Subcutaneous abdominal adipose tissue (tissue), 5 donors: Measurements from ENCODE around the gene PDE7B.

Source experiments
- H3K27ac ChIP-seq: one replicate; pipeline ENCODE4 v1.7.0; 2013; ENCODE audit warnings: low read depth, mild to moderate bottlenecking, inconsistent platforms, low read length, moderate library complexity
- H3K27me3 ChIP-seq, 5 donors: one replicate each; pipeline ENCODE4 v1.7.0; 2013; ENCODE audit warnings: low read length in 5 of 5, inconsistent platforms in 1 of 5; ENCODE audit not compliant: control insufficient read depth in 5 of 5, insufficient read depth in 4 of 5
- H3K36me3 ChIP-seq, 5 donors: one replicate each; pipeline ENCODE4 v1.7.0; 2013; ENCODE audit warnings: low read length in 5 of 5; ENCODE audit not compliant: control insufficient read depth in 5 of 5, insufficient read depth in 5 of 5
- H3K4me1 ChIP-seq, 5 donors: one replicate each; pipeline ENCODE4 v1.7.0; 2013; ENCODE audit warnings: low read length in 5 of 5, mild to moderate bottlenecking in 3 of 5, moderate library complexity in 1 of 5; ENCODE audit not compliant: control insufficient read depth in 5 of 5, insufficient read depth in 5 of 5
- H3K4me3 ChIP-seq, 5 donors: one replicate each; pipeline ENCODE4 v1.7.0; 2013; ENCODE audit warnings: low read length in 5 of 5, low read depth in 1 of 5
- H3K9ac ChIP-seq, 5 donors: one replicate each; pipeline ENCODE4 v1.7.0; 2013; ENCODE audit warnings: low read length in 5 of 5, mild to moderate bottlenecking in 4 of 5, moderate library complexity in 3 of 5
- H3K9me3 ChIP-seq, 5 donors: one replicate each; pipeline ENCODE4 v1.7.0; 2013; ENCODE audit warnings: low read length in 5 of 5; ENCODE audit not compliant: control insufficient read depth in 5 of 5
- donor health status: healthy.
- donor health status: healthy.
- donor health status: healthy.
- donor health status: healthy.
- donor health status: healthy.

The PDE7B gene

DNA sequence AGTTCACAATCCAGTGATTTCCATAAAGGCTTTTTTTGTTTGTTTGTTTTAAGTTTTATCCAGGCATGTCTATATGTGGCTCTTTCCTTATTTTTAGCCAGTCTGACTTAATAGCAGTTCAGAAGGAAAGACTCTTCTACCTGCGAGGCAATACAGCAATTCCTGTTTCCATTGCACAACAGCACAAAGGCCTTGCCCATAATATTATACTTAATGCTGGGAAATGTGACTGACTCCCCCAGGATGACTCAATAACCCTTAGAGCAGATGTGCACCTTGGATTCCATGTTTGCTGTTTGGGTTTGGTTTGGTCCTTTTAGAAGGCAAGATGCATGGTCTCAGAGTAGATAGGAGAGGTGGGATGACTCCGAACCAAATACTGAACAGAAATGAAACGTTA is 214.5 kb downstream of the PDE7B start:
- Histone ChIP-seq H3K27ac (no peak overlapping the region), H3K36me3 (no peaks in the 10 kb centered on the region), H3K9me3 (no peaks in the 10 kb centered on the region), H3K9ac (no peak overlapping the region), H3K27me3 (no peaks in the 10 kb centered on the region), H3K4me3 (no peak overlapping the region), H3K4me1 (peaks cover 0 to 18% (median 0%) of the 10 kb centered on the region in 5 donors)

DNA sequence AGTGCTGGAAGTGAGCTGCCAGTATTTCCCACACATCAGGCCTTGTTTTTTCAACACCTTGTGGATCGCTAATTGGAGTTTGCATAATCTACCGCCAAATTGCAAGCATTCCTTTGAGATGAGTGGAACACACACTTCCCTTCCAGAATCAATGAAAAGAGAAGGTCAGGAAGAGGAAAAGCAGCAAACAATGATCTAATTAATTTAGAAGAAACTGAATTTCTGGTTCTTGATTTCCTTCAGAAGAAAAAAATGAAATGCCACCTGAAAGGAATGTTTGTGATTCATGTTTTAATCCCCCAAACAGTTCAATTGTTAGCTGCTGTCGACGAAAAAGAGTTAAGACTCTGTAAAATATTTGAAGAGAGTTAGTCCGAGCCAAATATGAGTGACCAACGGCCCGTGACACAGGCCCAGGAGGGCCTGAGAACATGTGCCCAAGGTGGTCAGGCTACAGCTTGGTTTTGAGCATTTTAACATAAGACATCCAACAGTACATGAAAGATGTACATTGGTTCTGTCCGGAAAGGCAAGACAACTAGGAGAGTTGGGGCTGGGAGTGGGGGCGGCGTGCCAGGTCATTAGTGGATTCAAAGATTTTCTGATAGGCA is 216.3 kb downstream of the PDE7B start:
- Histone ChIP-seq H3K9me3 (no peaks in the 10 kb centered on the region), H3K27me3 (no peaks in the 10 kb centered on the region), H3K36me3 (no peaks in the 10 kb centered on the region), H3K4me3 (no peak overlapping the region), H3K27ac (peak overlapping the region; percentile 63), H3K4me1 (peaks cover 0 to 18% (median 0%) of the 10 kb centered on the region in 5 donors), H3K9ac (no peak overlapping the region)

DNA sequence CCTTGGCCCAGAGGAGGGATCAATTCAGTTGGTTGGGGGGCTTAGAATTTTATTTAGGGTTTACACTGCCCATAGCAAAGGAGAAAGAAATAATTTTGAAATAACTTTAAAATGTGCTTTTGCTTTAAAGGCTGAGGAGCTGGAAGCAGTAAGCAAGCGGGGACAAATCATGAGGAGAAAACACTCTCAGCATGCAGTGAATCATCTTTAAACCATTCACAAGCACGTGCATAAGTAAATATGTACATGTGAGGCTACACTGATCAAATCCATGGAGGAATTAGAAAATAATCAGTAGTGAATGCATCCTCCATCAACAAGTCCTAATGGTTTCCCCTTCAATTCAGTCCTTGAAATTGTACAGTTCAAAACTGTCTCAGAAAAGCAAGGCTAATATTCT is 217.6 kb downstream of the PDE7B start:
- H3K27ac ChIP-seq, result no peak overlapping the region

DNA sequence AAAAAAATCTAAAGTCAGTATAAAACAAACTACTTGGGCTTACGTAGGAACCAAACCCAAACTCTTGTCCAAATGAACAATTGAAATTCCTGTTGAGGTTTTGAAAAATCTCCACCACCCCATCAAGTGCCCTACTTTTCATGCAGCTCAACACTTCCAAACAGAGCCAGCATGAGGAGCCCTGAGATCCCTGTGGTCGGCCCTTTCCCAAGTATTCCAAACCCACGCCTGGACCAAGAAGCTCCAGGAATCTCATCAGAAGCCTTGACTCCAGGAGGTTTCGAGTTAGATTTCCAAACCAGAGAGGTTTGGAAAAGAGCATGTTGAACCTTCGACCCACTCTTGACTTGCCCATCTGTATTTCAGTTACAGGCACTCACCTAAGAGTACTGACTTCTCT is 219.3 kb downstream of the PDE7B start:
- no peak overlapping the region for H3K9ac ChIP-seq
- H3K36me3 ChIP-seq, result no peaks in the 10 kb centered on the region
- peaks cover 0 to 18% (median 0%) of the 10 kb centered on the region in 5 donors for H3K4me1 ChIP-seq
- no peaks in the 10 kb centered on the region for H3K27me3 ChIP-seq
- no peaks in the 10 kb centered on the region for H3K9me3 ChIP-seq
- no peak overlapping the region for H3K4me3 ChIP-seq
- H3K27ac ChIP-seq, result no peak overlapping the region

More for the DNA sequence above, 217.6 kb downstream of the PDE7B start:
- Histone ChIP-seq H3K4me3 (no peak overlapping the region), H3K27me3 (no peaks in the 10 kb centered on the region), H3K9ac (no peak overlapping the region), H3K4me1 (peaks cover 0 to 18% (median 0%) of the 10 kb centered on the region in 5 donors), H3K9me3 (no peaks in the 10 kb centered on the region), H3K36me3 (no peaks in the 10 kb centered on the region)

DNA sequence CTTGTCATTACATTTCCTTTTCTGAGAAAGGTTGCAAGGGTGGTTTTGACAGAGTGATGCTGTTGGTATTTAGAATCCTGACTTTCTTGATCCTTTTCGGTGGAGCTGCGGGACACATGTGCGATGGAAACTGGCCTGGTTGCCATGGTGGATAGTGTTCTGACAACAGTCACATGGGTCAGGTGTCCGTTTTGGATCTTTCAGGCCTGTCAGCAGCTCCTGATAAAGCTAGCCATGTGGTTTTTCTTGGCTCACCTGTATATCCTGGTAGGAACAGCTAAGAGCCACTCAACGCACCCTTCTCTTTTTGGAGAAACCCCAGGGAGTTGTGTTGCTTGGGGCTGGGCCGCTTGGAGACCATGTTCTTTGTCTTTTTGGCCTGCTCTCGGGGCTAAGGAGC is 221.2 kb downstream of the PDE7B start:
- Histone ChIP-seq H3K9ac (no peak overlapping the region), H3K36me3 (no peaks in the 10 kb centered on the region), H3K4me1 (peaks cover 0 to 9% (median 0%) of the 10 kb centered on the region in 5 donors), H3K9me3 (no peaks in the 10 kb centered on the region), H3K27ac (no peak overlapping the region), H3K27me3 (no peaks in the 10 kb centered on the region), H3K4me3 (no peak overlapping the region)

DNA sequence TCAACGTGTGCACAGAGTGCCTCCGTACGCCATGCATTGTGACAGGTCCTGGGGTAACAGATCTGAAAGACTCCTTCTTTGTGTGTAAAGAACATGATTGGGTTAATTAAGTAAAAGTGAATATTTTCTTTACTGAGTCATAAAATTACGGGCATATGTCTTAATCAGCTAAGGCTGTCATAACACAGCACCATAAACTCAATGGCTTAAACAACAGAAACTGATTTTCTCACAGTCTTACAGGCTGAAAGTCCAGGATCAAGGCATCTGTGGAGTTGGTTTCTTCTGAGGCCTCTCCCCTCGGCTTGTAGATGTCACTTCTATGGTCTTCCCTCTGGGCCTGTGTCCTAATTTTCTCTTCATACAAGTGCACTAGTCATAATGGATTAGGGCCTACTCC is 221.7 kb downstream of the PDE7B start:
- H3K9me3 ChIP-seq, result no peaks in the 10 kb centered on the region
- no peak overlapping the region for H3K4me3 ChIP-seq
- H3K9ac ChIP-seq, result no peak overlapping the region
- H3K4me1 ChIP-seq, result peaks cover 0 to 8% (median 4%) of the 10 kb centered on the region in 5 donors
- H3K36me3 ChIP-seq, result no peaks in the 10 kb centered on the region
- H3K27ac ChIP-seq, result no peak overlapping the region
- no peaks in the 10 kb centered on the region for H3K27me3 ChIP-seq

DNA sequence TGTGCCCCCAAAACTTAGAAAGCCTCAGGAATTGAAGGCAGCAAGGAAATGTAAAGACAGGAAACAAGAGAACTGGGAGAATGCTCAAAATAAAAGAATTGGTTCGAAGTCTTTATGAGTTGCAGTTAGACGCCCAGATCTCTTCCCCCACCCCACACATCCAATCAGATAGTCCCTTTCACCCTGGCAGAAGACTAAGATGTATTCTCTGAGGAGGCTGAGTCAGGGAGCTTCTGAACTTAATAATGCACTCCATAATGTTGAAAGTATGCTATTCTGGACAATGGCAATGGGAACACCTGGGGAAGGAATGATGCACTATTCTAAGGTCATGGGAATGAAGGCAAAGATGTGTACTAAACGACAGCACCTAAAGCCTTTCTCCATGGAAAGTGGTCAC is 225.0 kb downstream of the PDE7B start:
- H3K27me3 ChIP-seq, result no peaks in the 10 kb centered on the region
- no peak overlapping the region for H3K27ac ChIP-seq
- peaks cover 0 to 4% (median 0%) of the 10 kb centered on the region in 5 donors for H3K4me1 ChIP-seq
- no peaks in the 10 kb centered on the region for H3K9me3 ChIP-seq
- no peak overlapping the region for H3K9ac ChIP-seq
- no peaks in the 10 kb centered on the region for H3K36me3 ChIP-seq
- no peak overlapping the region for H3K4me3 ChIP-seq

DNA sequence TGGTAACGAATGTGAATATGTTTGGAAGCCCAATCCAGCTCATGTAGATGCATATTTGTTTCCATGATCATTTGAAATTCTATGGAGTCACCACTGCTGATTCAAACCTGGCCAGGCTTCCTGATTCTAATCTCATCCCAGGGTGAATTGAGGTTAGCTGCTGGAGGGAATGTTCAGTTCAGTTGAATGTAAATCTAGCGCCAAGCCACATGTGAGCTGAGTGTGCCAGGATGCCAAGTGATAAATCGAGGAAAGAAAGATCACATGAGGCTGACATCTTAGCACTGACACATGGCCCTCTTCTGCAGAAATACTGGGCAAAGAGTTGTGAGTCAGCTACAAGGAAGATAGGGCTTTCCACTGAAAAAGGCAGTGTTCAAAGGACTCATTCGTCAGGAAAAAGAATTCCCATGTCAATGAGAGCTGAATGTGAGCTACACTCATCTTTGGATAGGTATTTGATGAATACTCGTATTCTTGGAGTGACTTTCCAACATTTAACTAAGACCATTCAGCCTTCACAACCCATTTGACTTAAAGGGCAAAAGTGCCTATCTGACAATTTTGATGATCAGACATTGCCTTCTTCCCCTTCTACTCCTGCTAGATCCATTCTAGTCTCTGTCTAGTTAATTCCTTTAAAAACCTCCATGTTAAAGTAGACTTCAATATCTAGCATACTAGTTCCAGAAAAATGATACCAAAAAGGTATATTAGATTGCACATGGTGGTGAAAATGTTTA is 226.5 kb downstream of the PDE7B start:
- no peak overlapping the region for H3K27ac ChIP-seq

DNA sequence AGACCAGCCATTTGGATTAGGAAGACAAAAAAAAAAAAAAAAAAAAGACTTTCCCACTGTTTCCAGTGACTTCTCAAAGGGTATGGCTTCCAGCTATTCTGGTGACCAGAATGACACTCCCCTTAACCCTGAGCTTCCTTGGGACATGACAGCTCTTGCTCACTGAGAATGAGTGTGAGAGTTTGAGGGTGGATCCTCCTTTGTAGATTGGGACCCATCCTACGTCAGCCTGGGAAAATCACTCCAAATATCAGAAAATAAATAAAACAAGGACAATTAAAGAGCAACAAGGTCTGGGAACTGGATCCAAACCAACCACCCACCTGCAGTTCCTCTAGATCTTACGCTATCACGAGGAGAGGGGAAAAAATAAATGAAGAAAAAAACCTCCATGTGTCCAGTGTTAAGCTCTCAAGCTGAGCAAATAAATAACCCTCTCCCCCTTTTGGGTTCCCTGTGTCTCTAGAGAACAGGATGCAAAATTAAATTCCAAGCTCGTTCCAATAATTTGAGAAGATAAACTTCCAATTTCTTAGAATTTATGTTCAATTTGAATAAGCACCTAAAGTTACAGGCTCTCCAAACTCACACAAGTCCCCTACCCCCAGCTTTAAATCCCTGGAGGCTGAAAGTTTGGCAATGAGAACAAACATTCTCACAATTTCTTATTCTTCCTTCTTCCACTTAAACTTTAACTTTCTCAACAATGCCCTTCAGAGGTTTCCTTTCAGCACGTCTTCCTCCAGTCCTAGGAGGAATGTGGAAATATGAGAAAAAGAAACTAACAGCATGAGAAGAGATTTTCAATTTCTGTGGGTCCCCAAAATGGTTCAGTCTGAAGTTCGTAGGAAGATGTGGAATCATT is 228.4 kb downstream of the PDE7B start:
- Histone ChIP-seq H3K4me3 (no peak overlapping the region), H3K27me3 (no peaks in the 10 kb centered on the region), H3K4me1 (peaks cover 0 to 4% (median 0%) of the 10 kb centered on the region in 5 donors), H3K9ac (no peak overlapping the region), H3K9me3 (no peaks in the 10 kb centered on the region), H3K27ac (peak overlapping the region; percentile 17), H3K36me3 (no peaks in the 10 kb centered on the region)

More for the DNA sequence above, 226.5 kb downstream of the PDE7B start:
- Histone ChIP-seq H3K4me1 (peaks cover 0 to 4% (median 0%) of the 10 kb centered on the region in 5 donors), H3K27me3 (no peaks in the 10 kb centered on the region), H3K4me3 (no peak overlapping the region), H3K9me3 (no peaks in the 10 kb centered on the region), H3K9ac (no peak overlapping the region), H3K36me3 (no peaks in the 10 kb centered on the region)

DNA sequence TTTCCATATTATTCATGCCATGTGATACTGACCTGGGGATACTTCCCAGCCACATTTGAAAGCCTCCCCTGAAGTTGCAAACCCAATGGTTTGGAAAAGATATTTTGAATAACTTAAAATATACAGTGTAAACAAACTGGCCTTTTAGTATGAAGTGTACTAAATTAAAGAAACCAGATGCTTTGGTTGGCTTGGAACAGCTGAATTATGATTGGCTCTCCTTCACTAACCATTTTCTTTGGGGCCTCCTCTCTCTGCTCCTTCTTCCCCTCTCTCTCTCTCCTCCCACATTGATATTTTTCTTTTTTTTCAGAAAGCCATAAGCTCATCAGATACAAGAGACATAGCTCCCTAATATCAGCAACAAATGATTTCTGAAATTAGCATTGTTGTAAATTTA is 232.0 kb downstream of the PDE7B start:
- no peak overlapping the region for H3K27ac ChIP-seq
- no peaks in the 10 kb centered on the region for H3K36me3 ChIP-seq
- no peaks in the 10 kb centered on the region for H3K27me3 ChIP-seq
- H3K4me1 ChIP-seq, result no peaks in the 10 kb centered on the region
- H3K9ac ChIP-seq, result no peak overlapping the region
- no peak overlapping the region for H3K4me3 ChIP-seq
- no peaks in the 10 kb centered on the region for H3K9me3 ChIP-seq
